A549 treated with DMSO at 1 μM for 4 hours (cell line): Measurements from ENCODE around the gene TMEM218. TPM values are rescaled to one million over a fixed set of nuclear protein-coding genes. Genes with fewer than 3 reads are reported as not detected.

Source experiments
- total RNA-seq: library from RNA; stranded (reverse); fragments of 200-300 nt; extraction: Qiagen RNA extraction; gene quantifications from 5 replicates; pipeline ENCODE4 v1.2.3, GENCODE V29; 2022; ENCODE audit warnings: low read depth

The TMEM218 gene
- total RNA-seq = 20.4 to 25.5 TPM (median 25.1 TPM) in 5 replicates

DNA sequence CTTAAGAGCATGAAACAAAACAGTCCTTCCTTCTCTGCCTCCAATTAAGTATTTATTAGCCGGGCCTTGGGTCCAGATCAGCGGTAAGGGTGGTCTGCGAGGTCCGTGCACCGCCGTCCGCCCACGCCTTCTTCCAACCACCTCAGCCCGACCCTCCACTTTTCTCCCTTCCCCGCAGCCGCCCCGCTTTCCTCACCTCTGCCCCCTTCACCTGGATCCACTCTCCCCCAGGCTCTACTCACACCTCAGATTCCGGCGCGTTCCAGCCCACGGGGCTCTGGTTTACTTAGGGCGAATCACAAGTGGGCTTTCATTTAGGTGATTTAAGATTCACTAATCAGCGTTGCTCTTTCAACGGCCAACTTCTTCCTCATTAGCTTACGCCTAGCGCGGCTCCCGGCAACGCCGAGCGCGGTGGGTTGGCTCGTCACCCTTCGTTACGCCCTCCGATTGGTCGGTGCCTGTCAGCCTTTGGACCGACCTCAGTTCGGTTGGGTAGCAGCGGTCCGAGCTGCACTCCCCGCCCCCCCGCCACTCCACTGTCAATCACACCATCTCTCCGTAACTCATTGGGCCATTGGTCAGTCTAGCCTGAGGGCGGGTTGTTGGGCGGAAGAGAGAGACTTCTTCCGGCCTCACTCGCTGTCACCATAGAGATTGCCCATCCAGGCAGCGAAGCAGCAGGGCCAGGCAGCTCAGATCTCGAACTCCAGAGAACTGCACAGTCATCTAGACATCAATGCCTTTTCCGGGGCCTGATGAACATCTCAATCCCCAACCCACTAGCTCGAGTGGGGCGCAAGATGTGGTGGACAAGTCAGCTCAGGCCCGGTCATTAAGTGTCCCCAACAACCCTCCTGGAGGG, at the start of gene TMEM218:
Gene TMEM218, minus strand, starts transcription at position 284 of the 865 bp plus-strand sequence. CDS start 9,385 bp downstream, outside the sequence.

GRCh38 chr11:125062931-125063428, 48.4 kb downstream of the TMEM218 start, which contains the start of gene SLC37A2:
SLC37A2 (plus strand) TSS chr11:125063305; CDS start chr11:125063368, 63 bp downstream.

Other genes starting within 250 kb of the TMEM218 start
- 1.8 to 3.6 TPM (median 2.7 TPM) in 5 replicates for gene ROBO3, start 246.2 kb downstream of the TMEM218 start, total RNA-seq
- 0.02 to 0.07 TPM in 2 of 5 replicates, not detected in the others for gene ROBO4, start 213.8 kb downstream of the TMEM218 start, total RNA-seq
- gene HEPN1, start 192.4 kb downstream of the TMEM218 start, total RNA-seq = not detected in 5 replicates
- gene HEPACAM, start 175.6 kb downstream of the TMEM218 start, total RNA-seq = not detected in 5 replicates
- gene CCDC15, start 157.4 kb downstream of the TMEM218 start, total RNA-seq = 0.52 to 0.74 TPM (median 0.62 TPM) in 5 replicates
- gene SLC37A2, start 48.3 kb downstream of the TMEM218 start, total RNA-seq = 0.08 to 0.10 TPM (median 0.09 TPM) in 4 of 5 replicates, not detected in the other
- 0.02 TPM in 1 of 5 replicates, not detected in the others for gene PKNOX2, start 53.1 kb upstream of the TMEM218 start, total RNA-seq